22Rv1 (cell line): Measurements from ENCODE around the gene C1QTNF9.
"Not testable (repeated sequence)": the region's sequence is repeated elsewhere in the genome, so short reads cannot be mapped to it uniquely, and the experiment has no call there.

Experiments
- CTCF ChIP-seq: fragments of 450-650 bp; IDR thresholded peaks from 2 replicates; pipeline ENCODE4 v1.5.1; 2017; ENCODE audit warnings: mild to moderate bottlenecking
- ZFX ChIP-seq: fragments of 450-650 bp; IDR thresholded peaks from 2 replicates; pipeline ENCODE4 v1.6.1; 2017; ENCODE audit warnings: antibody characterized with exemption, borderline replicate concordance

DNA sequence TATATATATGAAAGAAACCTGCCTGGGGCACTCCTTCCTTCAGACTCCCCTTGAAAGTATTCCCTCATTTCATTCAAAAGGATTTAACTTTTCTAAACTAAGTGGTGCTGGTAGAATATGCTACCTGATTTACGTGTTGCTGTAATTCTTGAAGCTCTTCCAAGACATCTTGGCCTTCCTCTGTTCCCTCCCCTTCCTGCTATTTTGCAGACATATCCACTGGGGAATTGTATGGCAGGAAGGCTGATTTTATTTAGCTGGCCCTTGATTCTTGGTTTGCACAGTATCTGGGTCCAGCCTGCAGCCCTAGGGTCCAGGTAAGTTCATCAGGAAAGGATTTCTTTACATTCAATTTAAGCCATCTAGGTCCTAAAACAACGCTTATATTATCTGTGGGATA, at the start of gene C1QTNF9:
- not testable (repeated sequence) for TF ChIP-seq CTCF, ZFX
